HG03521 (cell line): ENCODE measurements around the gene LRRC71.

Experiments used
- ATAC-seq: cut with Tn5 transposase; IDR thresholded peaks from one replicate; pipeline ENCODE4 v1.9.1; 2021; ENCODE audit warnings: mild to moderate bottlenecking, moderate library complexity; ENCODE audit not compliant: unreplicated experiment

LRRC71 gene

GRCh38 chr1:156945881-156946661, 25.6 kb downstream of the LRRC71 start:
- ATAC-seq: no peak

GRCh38 chr1:156947127-156947526, 26.7 kb downstream of the LRRC71 start:
- no peak for ATAC-seq

GRCh38 chr1:156947818-156948525, 27.5 kb downstream of the LRRC71 start:
- no peak for ATAC-seq

- no peak for ATAC-seq
Observed at GRCh38 chr1:156948708-156949107, 28.3 kb downstream of the LRRC71 start.

- ATAC-seq: no peak
Observed at GRCh38 chr1:156949127-156949526, 28.7 kb downstream of the LRRC71 start.

GRCh38 chr1:156951371-156951770, 30.9 kb downstream of the LRRC71 start:
- no peak for ATAC-seq

GRCh38 chr1:156953571-156953970, 33.1 kb downstream of the LRRC71 start:
- ATAC-seq: no peak

- no peak for ATAC-seq
Observed at GRCh38 chr1:156956333-156956732, 35.9 kb downstream of the LRRC71 start.

GRCh38 chr1:156957634-156958033, 37.2 kb downstream of the LRRC71 start:
- ATAC-seq: no peak

GRCh38 chr1:156958247-156958714, 37.8 kb downstream of the LRRC71 start:
- no peak for ATAC-seq

GRCh38 chr1:156959414-156959813, 39.0 kb downstream of the LRRC71 start:
- ATAC-seq: no peak

GRCh38 chr1:156959925-156960324, 39.5 kb downstream of the LRRC71 start:
- no peak for ATAC-seq

- ATAC-seq: no peak
Observed at GRCh38 chr1:156961709-156962108, 41.3 kb downstream of the LRRC71 start.

GRCh38 chr1:156963621-156964020, 43.2 kb downstream of the LRRC71 start:
- no peak for ATAC-seq

GRCh38 chr1:156964441-156964840, 44.0 kb downstream of the LRRC71 start:
- ATAC-seq: no peak

- no peak for ATAC-seq
Observed at GRCh38 chr1:156969496-156969895, 49.1 kb downstream of the LRRC71 start.

GRCh38 chr1:156970017-156970416, 49.6 kb downstream of the LRRC71 start:
- ATAC-seq: no peak

GRCh38 chr1:156973417-156973816, 53.0 kb downstream of the LRRC71 start:
- no peak for ATAC-seq

GRCh38 chr1:156975084-156975483, 54.7 kb downstream of the LRRC71 start:
- ATAC-seq: no peak

- ATAC-seq: no peak
Observed at GRCh38 chr1:156980551-156980950, 60.1 kb downstream of the LRRC71 start.
